Transverse colon (tissue), 4 donors: Measurements from ENCODE around the gene LKAAEAR1. TPM values are rescaled to one million over a fixed set of nuclear protein-coding genes. Genes with fewer than 3 reads are reported as not detected.

ENCODE experiments used
- DNase-seq: peaks from one replicate; pipeline ENCODE4 v3.0.0-alpha.2; 2019
- H3K27ac ChIP-seq, 4 donors: fragments of 200-600 bp; sonication (generic); 2 replicates each; pipeline ENCODE4 v1.5.1; 2016 to 2018; ENCODE audit warnings: inconsistent platforms in 4 of 4
- H3K27me3 ChIP-seq: fragments of 200-600 bp; sonication (generic); 2 replicates; pipeline ENCODE4 v1.5.1; 2017; ENCODE audit warnings: inconsistent platforms
- H3K36me3 ChIP-seq, 4 donors: fragments of 200-600 bp; sonication (generic); 2 replicates each; pipeline ENCODE4 v1.5.1; 2017 to 2019; ENCODE audit warnings: inconsistent platforms in 4 of 4
- H3K4me1 ChIP-seq, 4 donors: fragments of 200-600 bp; sonication (generic); 2 replicates each; pipeline ENCODE4 v1.5.1; 2017 to 2020; ENCODE audit warnings: inconsistent platforms in 4 of 4
- H3K4me3 ChIP-seq, 4 donors: fragments of 200-600 bp; sonication (generic); 1 replicate in 1 of 4; 2 replicates in 3 of 4; pipeline versions ENCODE4 v1.5.1 to v1.6.1; 2017 to 2019; ENCODE audit warnings: inconsistent platforms in 4 of 4
- H3K9me3 ChIP-seq, 2 donors: fragments of 200-600 bp; sonication (generic); 2 replicates each; pipeline ENCODE4 v1.5.1; 2017 to 2019; ENCODE audit warnings: inconsistent platforms in 2 of 2
- CTCF ChIP-seq, 5 experiments: fragments of 200-600 bp in 3 of 5; fragments of 450-650 bp in 2 of 5; sonication (generic) in 3 of 5; IDR thresholded peaks; 1 replicate in 2 of 5; 2 replicates in 3 of 5; pipeline ENCODE4 v1.5.1; 2016 to 2017; ENCODE audit warnings: antibody characterized with exemption in 5 of 5, inconsistent platforms in 3 of 5, mild to moderate bottlenecking in 2 of 5, moderate library complexity in 1 of 5
- EP300 ChIP-seq: sonication (generic); formaldehyde crosslinking; IDR thresholded peaks from one replicate; pipeline ENCODE4 v1.6.1; 2017; ENCODE audit warnings: antibody characterized with exemption, low read depth
- POLR2A ChIP-seq: fragments of 450-650 bp; IDR thresholded peaks from one replicate; pipeline ENCODE4 v1.6.1; 2016; ENCODE audit warnings: antibody characterized with exemption, mild to moderate bottlenecking, moderate library complexity
- POLR2AphosphoS5 ChIP-seq, 3 donors: sonication (generic); formaldehyde crosslinking; IDR thresholded peaks; one replicate each; pipeline ENCODE4 v1.6.1; 2016; ENCODE audit warnings: antibody characterized with exemption in 3 of 3
- WGBS, 2 donors: methylation state at CpG; one replicate each; pipeline ENCODE4 v1.1.5; 2018; ENCODE audit warnings: low coverage in 1 of 2; 5-methylcytosine and 5-hydroxymethylcytosine counted together
- in situ Hi-C, 4 donors: fragments of 200-750 bp; cut with MboI; loops; one replicate each; pipeline versions ENCODE4 v1.15.0 to v1.15.1; 2017; ENCODE audit warnings: low sequenced_read_pairs in 3 of 4, low pct_ligation_motif_present in 1 of 4, low pct_unique_long_range_greater_than_20kb in 1 of 4
- intact Hi-C: fragments of 100-400 bp; cut with DNase I; formaldehyde crosslinking; loops from one replicate; pipeline ENCODE4 v1.15.1; 2023; ENCODE audit warnings: low total_unique reads
- total RNA-seq, 4 donors: library from RNA; depleted of rRNA; stranded (reverse); fragments of >200 nt; gene quantifications; one replicate each; pipeline ENCODE4 v1.1.0, GENCODE V29; 2016

The LKAAEAR1 gene
- total RNA-seq, 4 donors from 2014 or later: not detected

- Histone ChIP-seq H3K4me1 (peaks cover 4 to 27% (median 12%) of the 10 kb centered on the region in 4 donors), H3K36me3 (no peaks in the 10 kb centered on the region), H3K9me3 (no peaks in the 10 kb centered on the region), H3K4me3 (no peak overlapping the region), H3K27me3 (peaks cover 53% of the 10 kb centered on the region), H3K27ac (no peak overlapping the region)
- intact Hi-C loops (no loop called here), in situ Hi-C loops (no loop called here)
- TF ChIP-seq CTCF (IDR thresholded peaks at IDR 0.05) (no peak), POLR2AphosphoS5 (IDR thresholded peaks at IDR 0.05) (no peak), EP300 (no peak), POLR2A (no peak)
- DNase-seq: no peak
- 92% methylated on average over 11 of the region's 11 CpGs; no CpG with 5 or more reads in 1 of the 2 donors for WGBS, 2 donors
These were observed 2.6 kb upstream of the LKAAEAR1 start for GRCh38 chr20:64086801-64087200.

GRCh38 chr20:64084685-64085152 lies 521 bp upstream of the LKAAEAR1 start:
- Histone ChIP-seq H3K27ac (no peak overlapping the region), H3K36me3 (no peaks in the 10 kb centered on the region), H3K27me3 (peaks cover 64% of the 10 kb centered on the region), H3K4me3 (no peak overlapping the region), H3K4me1 (peaks cover 4 to 29% (median 12%) of the 10 kb centered on the region in 4 donors), H3K9me3 (no peaks in the 10 kb centered on the region)
- intact Hi-C loops (no loop called here), in situ Hi-C loops (no loop called here)
- no peak for DNase-seq
- WGBS, 2 donors: 16% methylated on average over 19 of the region's 23 CpGs; no CpG with 5 or more reads in 1 of the 2 donors
- no peak for TF ChIP-seq POLR2A
- no peak for TF ChIP-seq CTCF (IDR thresholded peaks at IDR 0.05)

DNA sequence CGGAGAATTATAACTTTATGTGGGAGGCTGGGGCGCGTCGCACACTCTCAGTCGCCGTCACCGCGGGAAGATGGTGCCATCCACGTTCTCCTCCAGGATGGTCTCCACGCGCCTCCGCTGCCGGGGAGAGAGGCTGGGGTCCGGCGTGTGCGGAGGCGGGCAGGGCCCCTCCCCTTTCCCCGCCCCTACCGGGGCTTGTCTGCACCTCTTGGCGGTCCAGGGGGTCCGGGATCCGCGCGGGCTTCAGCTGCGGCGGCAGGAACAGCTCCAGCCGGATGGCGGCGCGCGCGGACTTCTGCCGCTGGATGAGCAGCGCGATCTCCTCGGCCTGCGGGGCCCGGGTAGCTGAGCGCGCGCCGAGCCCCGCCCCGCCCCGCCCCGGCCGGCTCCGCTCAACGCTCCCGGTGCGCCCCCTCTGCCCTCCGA lies 807 bp downstream of the LKAAEAR1 start:
- Histone ChIP-seq H3K4me3 (peak overlapping the region; percentile 16 to 59 (median 40)), H3K4me1 (peaks cover 12 to 41% (median 24%) of the 10 kb centered on the region in 4 donors), H3K9me3 (no peaks in the 10 kb centered on the region), H3K27me3 (peaks cover 70% of the 10 kb centered on the region), H3K27ac (no peak overlapping the region), H3K36me3 (no peaks in the 10 kb centered on the region)
- 3% methylated on average over 15 of the region's 52 CpGs; no CpG with 5 or more reads in 1 of the 2 donors for WGBS, 2 donors
- in situ Hi-C loops: no loop called here
- DNase-seq: peak; percentile 71
- intact Hi-C loops: no loop called here
- TF ChIP-seq POLR2A (no peak), EP300 (no peak), CTCF (IDR thresholded peaks at IDR 0.05) (peak; percentile 31 to 53 (median 46))

- no peaks in the 10 kb centered on the region for H3K9me3 ChIP-seq
- peaks cover 71% of the 10 kb centered on the region for H3K27me3 ChIP-seq
- no peaks in the 10 kb centered on the region for H3K36me3 ChIP-seq
- intact Hi-C loops (no loop called here), in situ Hi-C loops (no loop called here)
- no peak for DNase-seq
- peaks cover 13 to 46% (median 27%) of the 10 kb centered on the region in 4 donors for H3K4me1 ChIP-seq
- WGBS, 2 donors: 13 to 63% methylated on average over 1 to 13 of the region's 13 CpGs
- no peak overlapping the region for H3K27ac ChIP-seq
- H3K4me3 ChIP-seq: peak overlapping the region in 2 of 4 donors; percentile 49 to 59
- TF ChIP-seq CTCF (IDR thresholded peaks at IDR 0.05): no peak
These were observed 1.3 kb downstream of the LKAAEAR1 start for GRCh38 chr20:64082820-64083377.
